Measurements from ENCODE around the gene DUSP8.

GRCh38 chr11:1576825-1577224, 4.8 kb upstream of the DUSP8 start:
- TF ChIP-seq, protein P1, sequence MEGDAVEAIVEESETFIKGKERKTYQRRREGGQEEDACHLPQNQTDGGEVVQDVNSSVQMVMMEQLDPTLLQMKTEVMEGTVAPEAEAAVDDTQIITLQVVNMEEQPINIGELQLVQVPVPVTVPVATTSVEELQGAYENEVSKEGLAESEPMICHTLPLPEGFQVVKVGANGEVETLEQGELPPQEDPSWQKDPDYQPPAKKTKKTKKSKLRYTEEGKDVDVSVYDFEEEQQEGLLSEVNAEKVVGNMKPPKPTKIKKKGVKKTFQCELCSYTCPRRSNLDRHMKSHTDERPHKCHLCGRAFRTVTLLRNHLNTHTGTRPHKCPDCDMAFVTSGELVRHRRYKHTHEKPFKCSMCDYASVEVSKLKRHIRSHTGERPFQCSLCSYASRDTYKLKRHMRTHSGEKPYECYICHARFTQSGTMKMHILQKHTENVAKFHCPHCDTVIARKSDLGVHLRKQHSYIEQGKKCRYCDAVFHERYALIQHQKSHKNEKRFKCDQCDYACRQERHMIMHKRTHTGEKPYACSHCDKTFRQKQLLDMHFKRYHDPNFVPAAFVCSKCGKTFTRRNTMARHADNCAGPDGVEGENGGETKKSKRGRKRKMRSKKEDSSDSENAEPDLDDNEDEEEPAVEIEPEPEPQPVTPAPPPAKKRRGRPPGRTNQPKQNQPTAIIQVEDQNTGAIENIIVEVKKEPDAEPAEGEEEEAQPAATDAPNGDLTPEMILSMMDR (conservative IDR thresholded peaks at IDR 0.05; ENCODE audit: low read length), result no peak
- no peak for TF ChIP-seq EZH2phosphoT487 (IDR thresholded peaks at IDR 0.05; ENCODE audit: borderline replicate concordance, low read depth, low read length)
